Keratinocyte (primary cell): ENCODE results near the gene KRTAP10-6. TPM values are rescaled to one million over a fixed set of nuclear protein-coding genes. Genes with fewer than 3 reads are reported as not detected.

Source experiments
- DNase-seq: peaks from one replicate; pipeline ENCODE4 v3.0.0-alpha.2; 2011; ENCODE audit warnings: low read depth, missing footprints, low spot score
- FAIRE-seq: peaks from 2 replicates; lab custom pipeline; 2011; peaks lifted over from hg19 to GRCh38; lab: Jason Lieb, UNC
- H2AFZ ChIP-seq: 2 replicates; pipeline ENCODE4 v1.6.0; 2012; ENCODE audit warnings: low read length, control low read depth, inconsistent platforms; ENCODE audit not compliant: control insufficient read depth
- H3K27ac ChIP-seq: 2 replicates; pipeline ENCODE4 v1.5.1; 2011; ENCODE audit warnings: low read length; ENCODE audit not compliant: control insufficient read depth, insufficient read depth
- H3K27me3 ChIP-seq: 3 replicates; pipeline ENCODE4 v1.6.0; 2011; ENCODE audit warnings: low read length; ENCODE audit not compliant: control insufficient read depth, insufficient read depth; ENCODE audit errors: extremely low read depth
- H3K36me3 ChIP-seq, 2 experiments: 2 replicates in 1 of 2; 3 replicates in 1 of 2; pipeline ENCODE4 v1.5.1; 2011; ENCODE audit warnings: low read length in 2 of 2, mild to moderate bottlenecking in 1 of 2; ENCODE audit not compliant: control insufficient read depth in 2 of 2, insufficient read depth in 2 of 2; ENCODE audit errors: extremely low read depth in 1 of 2
- H3K4me1 ChIP-seq: 3 replicates; pipeline ENCODE4 v1.5.1; 2011; ENCODE audit warnings: low read length; ENCODE audit not compliant: control insufficient read depth, insufficient read depth; ENCODE audit errors: extremely low read depth
- H3K4me2 ChIP-seq: 3 replicates; pipeline ENCODE4 v1.6.0; 2011; ENCODE audit warnings: low read depth, low read length; ENCODE audit not compliant: control insufficient read depth, insufficient read depth; ENCODE audit errors: extremely low read depth
- H3K4me3 ChIP-seq, 3 experiments: fragments of 200-600 bp in 1 of 3; sonication (generic) in 1 of 3; 2 replicates in 2 of 3; 3 replicates in 1 of 3; pipeline ENCODE4 v1.5.1; 2011 to 2016; ENCODE audit warnings: low read length in 3 of 3, mild to moderate bottlenecking in 3 of 3, control low read depth in 2 of 3, inconsistent platforms in 1 of 3, low read depth in 1 of 3, mixed read lengths in 1 of 3, mixed run types in 1 of 3, moderate library complexity in 1 of 3; ENCODE audit not compliant: control insufficient read depth in 2 of 3, insufficient read depth in 2 of 3; ENCODE audit errors: extremely low read depth in 1 of 3
- H3K79me2 ChIP-seq: 2 replicates; pipeline ENCODE4 v1.6.0; 2012; ENCODE audit warnings: low read length; ENCODE audit not compliant: control insufficient read depth, insufficient read depth
- H3K9ac ChIP-seq: 3 replicates; pipeline ENCODE4 v1.6.0; 2011; ENCODE audit warnings: low read length; ENCODE audit not compliant: control insufficient read depth, insufficient read depth; ENCODE audit errors: extremely low read depth
- H3K9me1 ChIP-seq: 3 replicates; pipeline ENCODE4 v1.6.0; 2011; ENCODE audit warnings: low read length; ENCODE audit not compliant: control insufficient read depth, insufficient read depth; ENCODE audit errors: extremely low read depth
- H3K9me3 ChIP-seq: 2 replicates; pipeline ENCODE4 v1.5.1; 2012; ENCODE audit warnings: low read depth, low read length; ENCODE audit not compliant: control insufficient read depth
- H4K20me1 ChIP-seq: 3 replicates; pipeline ENCODE4 v1.6.0; 2011; ENCODE audit warnings: low read length; ENCODE audit not compliant: control insufficient read depth, insufficient read depth; ENCODE audit errors: extremely low read depth
- EZH2 ChIP-seq: IDR thresholded peaks from one replicate; pipeline ENCODE4 v1.6.1; 2012; ENCODE audit warnings: inconsistent platforms, mild to moderate bottlenecking, low read length, moderate library complexity
- dilution Hi-C: fragments of 300-500 bp; cut with MboI; formaldehyde crosslinking; loops from one replicate; pipeline ENCODE4 v1.7.0; 2020; ENCODE audit warnings: low sequenced_read_pairs; ENCODE audit not compliant: extremely low pct_ligation_motif_present
- polyA plus RNA-seq, 5 experiments: library from polyadenylated mRNA; depleted of rRNA in 3 of 5; stranded (reverse) in 3 of 5; stranded (forward) in 1 of 5; unstranded in 1 of 5; fragments of >200 nt; gene quantifications; 1 replicate in 1 of 5; 2 replicates in 3 of 5; 3 replicates in 1 of 5; pipeline versions ENCODE4 v1.2.1 to v1.2.3, GENCODE V29; 2011 to 2012; ENCODE audit warnings: missing spikeins in 2 of 5, low read depth in 1 of 5, low replicate concordance in 1 of 5
- TF ChIP-seq, protein P1 (sequence below), 3 experiments: IDR thresholded peaks in 1 of 3; conservative IDR thresholded peaks in 1 of 3; optimal IDR thresholded peaks in 1 of 3; 2 replicates in 2 of 3; 3 replicates in 1 of 3; pipeline versions ENCODE3 to v1.5.1; 2011; ENCODE audit warnings: low read length in 3 of 3, mild to moderate bottlenecking in 3 of 3, moderate library complexity in 2 of 3, control low read depth in 1 of 3, inconsistent platforms in 1 of 3; ENCODE audit not compliant: insufficient read depth in 2 of 3; ENCODE audit errors: extremely low read depth in 1 of 3

Gene KRTAP10-6
- polyA plus RNA-seq, 1 donor (not counting 4 experiments of a cell fraction or from before 2014, with no cell fraction given) = not detected

DNA sequence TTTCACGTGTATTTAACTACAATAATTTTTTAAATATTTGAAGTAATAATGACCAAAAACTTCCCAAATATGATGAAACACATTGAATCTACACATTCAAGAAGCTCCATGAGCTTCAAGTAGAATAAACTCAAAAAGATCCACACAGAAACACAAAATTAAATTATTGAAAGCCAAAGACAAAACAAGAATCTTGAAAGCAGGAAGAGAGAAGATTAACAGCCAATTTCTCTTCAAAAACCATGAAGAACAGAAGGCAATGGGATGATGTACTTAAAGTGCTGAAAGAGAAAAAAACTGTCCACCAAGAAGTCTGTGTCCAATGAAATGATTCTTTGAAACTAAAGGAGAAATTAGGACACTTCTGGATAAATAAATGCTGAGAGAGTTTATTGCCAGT is 39.8 kb upstream of the KRTAP10-6 start:
- no peak for FAIRE-seq

DNA sequence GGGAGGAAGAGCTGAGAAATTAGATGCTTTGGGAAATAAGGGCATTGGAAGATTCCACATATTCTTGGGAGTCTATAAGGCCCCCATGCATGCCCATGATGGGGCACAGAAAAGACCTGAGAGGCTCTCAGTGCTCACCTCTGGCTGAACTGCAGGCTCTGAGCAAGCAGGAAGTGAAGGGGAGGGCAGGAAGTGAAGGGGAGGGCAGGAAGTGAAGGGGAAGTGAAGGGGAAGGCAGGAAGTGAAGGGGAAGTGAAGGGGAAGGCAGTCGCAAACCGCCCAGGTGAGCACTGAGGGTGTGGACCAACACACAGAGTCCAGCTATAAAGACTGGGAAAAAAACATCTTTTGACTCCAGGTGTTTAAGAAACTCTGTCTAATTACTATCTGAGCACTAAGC is 38.1 kb upstream of the KRTAP10-6 start:
- Histone ChIP-seq H3K4me1 (no peaks in the 10 kb centered on the region), H3K4me3 (no peak overlapping the region), H2AFZ (no peak overlapping the region), H3K4me2 (no peak overlapping the region), H3K27ac (no peak overlapping the region), H3K36me3 (no peaks in the 10 kb centered on the region), H3K79me2 (no peaks in the 10 kb centered on the region), H3K9me3 (peaks cover 8% of the 10 kb centered on the region), H3K9me1 (no peaks in the 10 kb centered on the region), H4K20me1 (no peaks in the 10 kb centered on the region), H3K9ac (no peak overlapping the region), H3K27me3 (no peaks in the 10 kb centered on the region)
- FAIRE-seq = no peak
- no peak for TF ChIP-seq EZH2
- TF ChIP-seq, protein P1, sequence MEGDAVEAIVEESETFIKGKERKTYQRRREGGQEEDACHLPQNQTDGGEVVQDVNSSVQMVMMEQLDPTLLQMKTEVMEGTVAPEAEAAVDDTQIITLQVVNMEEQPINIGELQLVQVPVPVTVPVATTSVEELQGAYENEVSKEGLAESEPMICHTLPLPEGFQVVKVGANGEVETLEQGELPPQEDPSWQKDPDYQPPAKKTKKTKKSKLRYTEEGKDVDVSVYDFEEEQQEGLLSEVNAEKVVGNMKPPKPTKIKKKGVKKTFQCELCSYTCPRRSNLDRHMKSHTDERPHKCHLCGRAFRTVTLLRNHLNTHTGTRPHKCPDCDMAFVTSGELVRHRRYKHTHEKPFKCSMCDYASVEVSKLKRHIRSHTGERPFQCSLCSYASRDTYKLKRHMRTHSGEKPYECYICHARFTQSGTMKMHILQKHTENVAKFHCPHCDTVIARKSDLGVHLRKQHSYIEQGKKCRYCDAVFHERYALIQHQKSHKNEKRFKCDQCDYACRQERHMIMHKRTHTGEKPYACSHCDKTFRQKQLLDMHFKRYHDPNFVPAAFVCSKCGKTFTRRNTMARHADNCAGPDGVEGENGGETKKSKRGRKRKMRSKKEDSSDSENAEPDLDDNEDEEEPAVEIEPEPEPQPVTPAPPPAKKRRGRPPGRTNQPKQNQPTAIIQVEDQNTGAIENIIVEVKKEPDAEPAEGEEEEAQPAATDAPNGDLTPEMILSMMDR (optimal IDR thresholded peaks at IDR 0.05 in 1 of 3, IDR thresholded peaks at IDR 0.05 in 1 of 3, conservative IDR thresholded peaks at IDR 0.05 in 1 of 3; ENCODE audit: extremely low read depth in 1 of 3, insufficient read depth in 2 of 3, low read length in 3 of 3) = no peak
- dilution Hi-C loops = no loop called here
- DNase-seq = no peak

More for the DNA sequence above, 39.8 kb upstream of the KRTAP10-6 start:
- Histone ChIP-seq H3K36me3 (no peaks in the 10 kb centered on the region), H3K4me2 (no peak overlapping the region), H3K4me1 (no peaks in the 10 kb centered on the region), H3K9me1 (no peaks in the 10 kb centered on the region), H3K27me3 (no peaks in the 10 kb centered on the region), H3K4me3 (no peak overlapping the region), H3K9me3 (peaks cover 3% of the 10 kb centered on the region), H3K27ac (no peak overlapping the region), H4K20me1 (no peaks in the 10 kb centered on the region), H3K9ac (no peak overlapping the region), H2AFZ (no peak overlapping the region), H3K79me2 (no peaks in the 10 kb centered on the region)
- dilution Hi-C loops = no loop called here
- no peak for TF ChIP-seq EZH2
- TF ChIP-seq, protein P1 (optimal IDR thresholded peaks at IDR 0.05 in 1 of 3, IDR thresholded peaks at IDR 0.05 in 1 of 3, conservative IDR thresholded peaks at IDR 0.05 in 1 of 3; ENCODE audit: extremely low read depth in 1 of 3, insufficient read depth in 2 of 3, low read length in 3 of 3) = no peak
- no peak for DNase-seq
